Measurements from ENCODE around the gene ORM2.

DNA sequence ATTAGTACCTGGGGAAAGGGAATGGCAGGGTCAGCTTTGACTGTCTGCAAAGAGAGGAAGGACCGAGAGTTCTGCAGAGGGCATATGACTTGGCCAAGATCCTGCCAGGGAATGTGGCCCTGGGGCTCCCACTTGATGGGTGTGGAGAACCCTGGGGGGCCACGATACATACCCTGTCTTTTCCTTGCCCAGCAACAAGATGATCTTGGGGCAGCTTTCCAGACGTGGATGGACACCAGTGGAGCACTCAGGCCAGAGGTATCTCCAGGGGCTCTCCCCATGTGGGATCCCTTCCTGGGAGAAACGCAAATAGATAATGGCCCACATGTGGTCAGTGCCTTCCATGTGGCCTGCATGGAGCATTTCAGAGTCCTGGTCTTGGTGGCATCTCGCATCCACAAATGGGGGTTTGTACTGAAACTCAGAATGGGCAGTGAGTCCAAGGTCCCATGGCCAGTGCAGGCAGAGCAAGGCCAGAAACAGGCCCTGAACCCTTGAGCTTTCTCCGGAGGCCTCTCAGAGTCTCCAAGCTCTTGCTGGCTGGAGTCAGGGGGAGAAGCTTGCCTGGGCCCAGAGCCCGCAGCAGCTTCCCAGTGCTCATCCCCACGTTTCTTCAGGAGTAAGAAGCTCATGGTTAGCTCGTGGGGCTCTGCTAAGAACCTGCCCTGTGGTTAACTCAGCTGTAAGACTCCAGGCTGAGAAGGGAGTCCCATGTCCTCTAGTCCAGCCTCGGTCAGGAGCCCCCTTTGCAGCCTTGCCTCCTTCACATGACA, 25.1 kb upstream of the ORM2 start:
- TF ChIP-seq, protein P1, sequence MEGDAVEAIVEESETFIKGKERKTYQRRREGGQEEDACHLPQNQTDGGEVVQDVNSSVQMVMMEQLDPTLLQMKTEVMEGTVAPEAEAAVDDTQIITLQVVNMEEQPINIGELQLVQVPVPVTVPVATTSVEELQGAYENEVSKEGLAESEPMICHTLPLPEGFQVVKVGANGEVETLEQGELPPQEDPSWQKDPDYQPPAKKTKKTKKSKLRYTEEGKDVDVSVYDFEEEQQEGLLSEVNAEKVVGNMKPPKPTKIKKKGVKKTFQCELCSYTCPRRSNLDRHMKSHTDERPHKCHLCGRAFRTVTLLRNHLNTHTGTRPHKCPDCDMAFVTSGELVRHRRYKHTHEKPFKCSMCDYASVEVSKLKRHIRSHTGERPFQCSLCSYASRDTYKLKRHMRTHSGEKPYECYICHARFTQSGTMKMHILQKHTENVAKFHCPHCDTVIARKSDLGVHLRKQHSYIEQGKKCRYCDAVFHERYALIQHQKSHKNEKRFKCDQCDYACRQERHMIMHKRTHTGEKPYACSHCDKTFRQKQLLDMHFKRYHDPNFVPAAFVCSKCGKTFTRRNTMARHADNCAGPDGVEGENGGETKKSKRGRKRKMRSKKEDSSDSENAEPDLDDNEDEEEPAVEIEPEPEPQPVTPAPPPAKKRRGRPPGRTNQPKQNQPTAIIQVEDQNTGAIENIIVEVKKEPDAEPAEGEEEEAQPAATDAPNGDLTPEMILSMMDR (IDR thresholded peaks at IDR 0.05) = no peak
- TF ChIP-seq POLR2A (IDR thresholded peaks at IDR 0.05) = no peak
- TF ChIP-seq EP300 (IDR thresholded peaks at IDR 0.05) = no peak

All from stomach (tissue), 4 donors.